Fibroblast of lung (primary cell): ENCODE data around the gene BLOC1S1.

Source experiments
- CTCF ChIP-seq, 2 donors: IDR thresholded peaks in 1 of 2; conservative IDR thresholded peaks in 1 of 2; 1 replicate in 1 of 2; 2 replicates in 1 of 2; pipeline ENCODE4 v1.5.1; 2011 to 2012; ENCODE audit warnings: low read length in 2 of 2, control low read depth in 1 of 2, inconsistent platforms in 1 of 2, low read depth in 1 of 2, mild to moderate bottlenecking in 1 of 2
- EZH2 ChIP-seq: IDR thresholded peaks from 2 replicates; pipeline ENCODE4 v1.5.1; 2012; ENCODE audit warnings: low read length, control low read depth, mild to moderate bottlenecking; ENCODE audit errors: missing control alignments

- no peak for TF ChIP-seq EZH2
- TF ChIP-seq CTCF (conservative IDR thresholded peaks at IDR 0.05 in 1 of 2, IDR thresholded peaks at IDR 0.05 in 1 of 2; ENCODE audit: low read depth in 1 of 2, low read length in 2 of 2), result peak; percentile 69 to 81
These were observed 22.5 kb downstream of the BLOC1S1 start for GRCh38 chr12:55738123-55739024.
